HG03097 (cell line): ENCODE measurements around the gene CNTFR.

Experiments
- ATAC-seq: cut with Tn5 transposase; IDR thresholded peaks from one replicate; pipeline ENCODE4 v1.9.1; 2021; ENCODE audit not compliant: unreplicated experiment, low FRiP score

CNTFR gene

GRCh38 chr9:34591248-34591916 is 1.9 kb upstream of the CNTFR start:
- ATAC-seq = no peak

GRCh38 chr9:34590381-34591247 is 1.1 kb upstream of the CNTFR start:
- ATAC-seq = no peak

GRCh38 chr9:34588671-34589635 is 571 bp downstream of the CNTFR start:
- ATAC-seq = no peak

- no peak for ATAC-seq
Measured at GRCh38 chr9:34587271-34587670, 2.3 kb downstream of the CNTFR start.

- ATAC-seq = no peak
Measured at GRCh38 chr9:34585946-34586669, 3.4 kb downstream of the CNTFR start.

- ATAC-seq = no peak
Measured at GRCh38 chr9:34584970-34585369, 4.6 kb downstream of the CNTFR start.

- ATAC-seq = no peak
Measured at GRCh38 chr9:34582787-34583186, 6.7 kb downstream of the CNTFR start.

- ATAC-seq = no peak
Measured at GRCh38 chr9:34581318-34581717, 8.2 kb downstream of the CNTFR start.

GRCh38 chr9:34580358-34580757 is 9.2 kb downstream of the CNTFR start:
- ATAC-seq = no peak

GRCh38 chr9:34579808-34580163 is 9.7 kb downstream of the CNTFR start:
- ATAC-seq = no peak

GRCh38 chr9:34579104-34579807 is 10.3 kb downstream of the CNTFR start:
- ATAC-seq = no peak

GRCh38 chr9:34578241-34579103 is 11.1 kb downstream of the CNTFR start:
- ATAC-seq = no peak

- no peak for ATAC-seq
Measured at GRCh38 chr9:34577400-34578240, 11.9 kb downstream of the CNTFR start.

- ATAC-seq = no peak
Measured at GRCh38 chr9:34576597-34577399, 12.7 kb downstream of the CNTFR start.

- no peak for ATAC-seq
Measured at GRCh38 chr9:34575862-34576596, 13.5 kb downstream of the CNTFR start.

- ATAC-seq = no peak
Measured at GRCh38 chr9:34575241-34575640, 14.3 kb downstream of the CNTFR start.
